ENCODE results near the gene TRIM16.
"Not testable (repeated sequence)": the region's sequence is repeated elsewhere in the genome, so short reads cannot be mapped to it uniquely, and the experiment has no call there.

TRIM16 gene

GRCh38 chr17:15645099-15645941 lies 38.8 kb downstream of the TRIM16 start:
- H2BK120ac ChIP-seq (ENCODE audit: low read depth, low read length); H3K4me2 ChIP-seq (ENCODE audit: insufficient read depth, low read length, poor library complexity, severe bottlenecking); H3K14ac ChIP-seq (ENCODE audit: low read length); H3K9me3 ChIP-seq (replicated peaks in 1 of 2; ENCODE audit: control insufficient read depth in 2 of 2, insufficient read depth in 1 of 2, low read depth in 1 of 2, low read length in 2 of 2); H2BK15ac ChIP-seq (ENCODE audit: low read length); H3K18ac ChIP-seq (ENCODE audit: low read length); H4K91ac ChIP-seq (ENCODE audit: low read depth, low read length, poor library complexity); H3K27me3 ChIP-seq (ENCODE audit: control insufficient read depth in 3 of 3, insufficient read depth in 3 of 3, low read depth in 1 of 3, low read length in 3 of 3); H2BK5ac ChIP-seq (ENCODE audit: low read length); H3K36me3 ChIP-seq (replicated peaks in 1 of 2; ENCODE audit: control insufficient read depth in 2 of 2, insufficient read depth in 2 of 2, low read length in 2 of 2); H4K8ac ChIP-seq (ENCODE audit: low read depth, low read length); H2BK12ac ChIP-seq (ENCODE audit: low read length); H3K9ac ChIP-seq (ENCODE audit: low read depth, low read length, poor library complexity); H3K4ac ChIP-seq (ENCODE audit: low read length); H3K79me1 ChIP-seq (ENCODE audit: low read depth, low read length); H3K23ac ChIP-seq (ENCODE audit: low read depth, low read length, poor library complexity); H2AK5ac ChIP-seq (ENCODE audit: low read depth, low read length); H3K4me3 ChIP-seq (ENCODE audit: low read length in 2 of 2): not testable (repeated sequence)
- Histone ChIP-seq H3K27ac (replicated peaks; ENCODE audit: low read length) (peak overlapping the region; percentile 73), H3K4me1 (ENCODE audit: control insufficient read depth in 2 of 2, insufficient read depth in 1 of 2, low read depth in 1 of 2, low read length in 2 of 2) (peaks cover 5 to 15% of the 10 kb centered on the region in 2 donors), H2AFZ (ENCODE audit: low read length) (peak overlapping the region; percentile 56)
- WGBS, 2 donors (ENCODE audit: extremely low coverage in 2 of 2, insufficient read length in 2 of 2, insufficient replicate concordance in 1 of 2), result no CpG with 5 or more reads among the region's 10 CpGs
- DNase-seq (ENCODE audit: low spot score), result peak; percentile 21

- not testable (repeated sequence) for H3K27ac ChIP-seq (replicated peaks; ENCODE audit: low read length); H3K9me3 ChIP-seq (replicated peaks in 1 of 2; ENCODE audit: control insufficient read depth in 2 of 2, insufficient read depth in 1 of 2, low read depth in 1 of 2, low read length in 2 of 2); H3K4ac ChIP-seq (ENCODE audit: low read length); H3K14ac ChIP-seq (ENCODE audit: low read length); H3K23ac ChIP-seq (ENCODE audit: low read depth, low read length, poor library complexity); DNase-seq (ENCODE audit: low spot score); H2AK5ac ChIP-seq (ENCODE audit: low read depth, low read length); H3K9ac ChIP-seq (ENCODE audit: low read depth, low read length, poor library complexity); H2BK120ac ChIP-seq (ENCODE audit: low read depth, low read length); H2BK15ac ChIP-seq (ENCODE audit: low read length); H2AFZ ChIP-seq (ENCODE audit: low read length); H4K8ac ChIP-seq (ENCODE audit: low read depth, low read length); H3K4me3 ChIP-seq (ENCODE audit: low read length in 2 of 2); H3K18ac ChIP-seq (ENCODE audit: low read length); H2BK12ac ChIP-seq (ENCODE audit: low read length); H3K4me2 ChIP-seq (ENCODE audit: insufficient read depth, low read length, poor library complexity, severe bottlenecking); H3K27me3 ChIP-seq (ENCODE audit: control insufficient read depth in 3 of 3, insufficient read depth in 3 of 3, low read depth in 1 of 3, low read length in 3 of 3); H3K79me1 ChIP-seq (ENCODE audit: low read depth, low read length); H2BK5ac ChIP-seq (ENCODE audit: low read length); H4K91ac ChIP-seq (ENCODE audit: low read depth, low read length, poor library complexity); H3K36me3 ChIP-seq (replicated peaks in 1 of 2; ENCODE audit: control insufficient read depth in 2 of 2, insufficient read depth in 2 of 2, low read length in 2 of 2)
- WGBS, 2 donors (ENCODE audit: extremely low coverage in 2 of 2, insufficient read length in 2 of 2, insufficient replicate concordance in 1 of 2), result no CpG with 5 or more reads among the region's 12 CpGs
- peaks cover 5 to 11% of the 10 kb centered on the region in 2 donors for H3K4me1 ChIP-seq (ENCODE audit: control insufficient read depth in 2 of 2, insufficient read depth in 1 of 2, low read depth in 1 of 2, low read length in 2 of 2)
Measured at GRCh38 chr17:15642505-15643251, 41.4 kb downstream of the TRIM16 start.

- H2BK120ac ChIP-seq (ENCODE audit: low read depth, low read length); H3K18ac ChIP-seq (ENCODE audit: low read length); H3K27me3 ChIP-seq (ENCODE audit: control insufficient read depth in 3 of 3, insufficient read depth in 3 of 3, low read depth in 1 of 3, low read length in 3 of 3); H3K36me3 ChIP-seq (replicated peaks in 1 of 2; ENCODE audit: control insufficient read depth in 2 of 2, insufficient read depth in 2 of 2, low read length in 2 of 2); H3K27ac ChIP-seq (replicated peaks; ENCODE audit: low read length); H4K8ac ChIP-seq (ENCODE audit: low read depth, low read length); H2AK5ac ChIP-seq (ENCODE audit: low read depth, low read length); H3K4me3 ChIP-seq (ENCODE audit: low read length in 2 of 2); H3K9me3 ChIP-seq (replicated peaks in 1 of 2; ENCODE audit: control insufficient read depth in 2 of 2, insufficient read depth in 1 of 2, low read depth in 1 of 2, low read length in 2 of 2); H2AFZ ChIP-seq (ENCODE audit: low read length); H2BK12ac ChIP-seq (ENCODE audit: low read length); H2BK5ac ChIP-seq (ENCODE audit: low read length); H2BK15ac ChIP-seq (ENCODE audit: low read length); H3K4me2 ChIP-seq (ENCODE audit: insufficient read depth, low read length, poor library complexity, severe bottlenecking); H4K91ac ChIP-seq (ENCODE audit: low read depth, low read length, poor library complexity); H3K79me1 ChIP-seq (ENCODE audit: low read depth, low read length); H3K4ac ChIP-seq (ENCODE audit: low read length); H3K9ac ChIP-seq (ENCODE audit: low read depth, low read length, poor library complexity); H3K23ac ChIP-seq (ENCODE audit: low read depth, low read length, poor library complexity); DNase-seq (ENCODE audit: low spot score); H3K14ac ChIP-seq (ENCODE audit: low read length): not testable (repeated sequence)
- H3K4me1 ChIP-seq (ENCODE audit: control insufficient read depth in 2 of 2, insufficient read depth in 1 of 2, low read depth in 1 of 2, low read length in 2 of 2), result peaks cover 5 to 11% of the 10 kb centered on the region in 2 donors
- WGBS, 2 donors (ENCODE audit: extremely low coverage in 2 of 2, insufficient read length in 2 of 2, insufficient replicate concordance in 1 of 2), result no CpG with 5 or more reads among the region's 4 CpGs
Measured at GRCh38 chr17:15642014-15642413, 42.1 kb downstream of the TRIM16 start.

- H3K4ac ChIP-seq (ENCODE audit: low read length); H3K79me1 ChIP-seq (ENCODE audit: low read depth, low read length); DNase-seq (ENCODE audit: low spot score); H2BK15ac ChIP-seq (ENCODE audit: low read length); H2AK5ac ChIP-seq (ENCODE audit: low read depth, low read length); H4K91ac ChIP-seq (ENCODE audit: low read depth, low read length, poor library complexity); H3K14ac ChIP-seq (ENCODE audit: low read length); H4K8ac ChIP-seq (ENCODE audit: low read depth, low read length); H3K36me3 ChIP-seq (replicated peaks in 1 of 2; ENCODE audit: control insufficient read depth in 2 of 2, insufficient read depth in 2 of 2, low read length in 2 of 2); H3K27me3 ChIP-seq (ENCODE audit: control insufficient read depth in 3 of 3, insufficient read depth in 3 of 3, low read depth in 1 of 3, low read length in 3 of 3); H2BK5ac ChIP-seq (ENCODE audit: low read length); H3K18ac ChIP-seq (ENCODE audit: low read length); H3K9ac ChIP-seq (ENCODE audit: low read depth, low read length, poor library complexity); H3K4me3 ChIP-seq (ENCODE audit: low read length in 2 of 2); H3K9me3 ChIP-seq (replicated peaks in 1 of 2; ENCODE audit: control insufficient read depth in 2 of 2, insufficient read depth in 1 of 2, low read depth in 1 of 2, low read length in 2 of 2); H3K27ac ChIP-seq (replicated peaks; ENCODE audit: low read length); H3K4me1 ChIP-seq (ENCODE audit: control insufficient read depth in 2 of 2, insufficient read depth in 1 of 2, low read depth in 1 of 2, low read length in 2 of 2); H2BK120ac ChIP-seq (ENCODE audit: low read depth, low read length); H2BK12ac ChIP-seq (ENCODE audit: low read length); H3K23ac ChIP-seq (ENCODE audit: low read depth, low read length, poor library complexity); H3K4me2 ChIP-seq (ENCODE audit: insufficient read depth, low read length, poor library complexity, severe bottlenecking); H2AFZ ChIP-seq (ENCODE audit: low read length): not testable (repeated sequence)
- no CpG with 5 or more reads among the region's 2 CpGs for WGBS, 2 donors (ENCODE audit: extremely low coverage in 2 of 2, insufficient read length in 2 of 2, insufficient replicate concordance in 1 of 2)
Measured at GRCh38 chr17:15630930-15631453, 53.1 kb downstream of the TRIM16 start.
